Stomach (tissue), 4 donors: ENCODE data around the gene KIAA0040.

ENCODE experiments used
- POLR2A ChIP-seq, 4 donors: fragments of 450-650 bp; IDR thresholded peaks; one replicate each; pipeline ENCODE4 v1.6.1; 2016; ENCODE audit warnings: antibody characterized with exemption in 4 of 4, control low read depth in 2 of 4, mild to moderate bottlenecking in 1 of 4, moderate library complexity in 1 of 4
- POLR2AphosphoS5 ChIP-seq, 3 donors: sonication (generic); formaldehyde crosslinking; IDR thresholded peaks; one replicate each; pipeline ENCODE4 v1.6.1; 2016; ENCODE audit warnings: antibody characterized with exemption in 3 of 3
- TF ChIP-seq, protein P1 (sequence below), 7 experiments: fragments of 450-650 bp in 4 of 7; fragments of 200-600 bp in 3 of 7; sonication (generic) in 3 of 7; IDR thresholded peaks; one replicate each; pipeline ENCODE4 v1.5.1; 2016 to 2019; ENCODE audit warnings: antibody characterized with exemption in 7 of 7, control low read depth in 2 of 7, mild to moderate bottlenecking in 1 of 7

GRCh38 chr1:175129182-175129581 lies 63.4 kb downstream of the KIAA0040 start:
- TF ChIP-seq, protein P1, sequence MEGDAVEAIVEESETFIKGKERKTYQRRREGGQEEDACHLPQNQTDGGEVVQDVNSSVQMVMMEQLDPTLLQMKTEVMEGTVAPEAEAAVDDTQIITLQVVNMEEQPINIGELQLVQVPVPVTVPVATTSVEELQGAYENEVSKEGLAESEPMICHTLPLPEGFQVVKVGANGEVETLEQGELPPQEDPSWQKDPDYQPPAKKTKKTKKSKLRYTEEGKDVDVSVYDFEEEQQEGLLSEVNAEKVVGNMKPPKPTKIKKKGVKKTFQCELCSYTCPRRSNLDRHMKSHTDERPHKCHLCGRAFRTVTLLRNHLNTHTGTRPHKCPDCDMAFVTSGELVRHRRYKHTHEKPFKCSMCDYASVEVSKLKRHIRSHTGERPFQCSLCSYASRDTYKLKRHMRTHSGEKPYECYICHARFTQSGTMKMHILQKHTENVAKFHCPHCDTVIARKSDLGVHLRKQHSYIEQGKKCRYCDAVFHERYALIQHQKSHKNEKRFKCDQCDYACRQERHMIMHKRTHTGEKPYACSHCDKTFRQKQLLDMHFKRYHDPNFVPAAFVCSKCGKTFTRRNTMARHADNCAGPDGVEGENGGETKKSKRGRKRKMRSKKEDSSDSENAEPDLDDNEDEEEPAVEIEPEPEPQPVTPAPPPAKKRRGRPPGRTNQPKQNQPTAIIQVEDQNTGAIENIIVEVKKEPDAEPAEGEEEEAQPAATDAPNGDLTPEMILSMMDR (IDR thresholded peaks at IDR 0.05), result no peak
- TF ChIP-seq POLR2A (IDR thresholded peaks at IDR 0.05), result no peak
- TF ChIP-seq POLR2AphosphoS5 (IDR thresholded peaks at IDR 0.05), result peak in 2 of 3 donors; percentile 36 to 43
